Mesendoderm (in vitro differentiated cells): ENCODE results near the gene PLEKHG4B.

ENCODE experiments used
- DNase-seq: peaks from one replicate; pipeline ENCODE4 v3.0.0; 2013
- H2AK5ac ChIP-seq: 2 replicates; pipeline ENCODE4 v1.6.1; 2013; ENCODE audit warnings: low read length, inconsistent platforms
- H2BK120ac ChIP-seq: 2 replicates; pipeline ENCODE4 v1.6.1; 2013; ENCODE audit warnings: low read depth, mild to moderate bottlenecking, low read length, moderate library complexity, mixed read lengths
- H2BK15ac ChIP-seq: replicated peaks from 2 replicates; pipeline ENCODE4 v1.6.1; 2013; ENCODE audit warnings: low read depth, mild to moderate bottlenecking, moderate library complexity
- H2BK5ac ChIP-seq: 2 replicates; pipeline ENCODE4 v1.6.1; 2013; ENCODE audit warnings: low read length, inconsistent platforms
- H3K18ac ChIP-seq: 2 replicates; pipeline ENCODE4 v1.6.1; 2013; ENCODE audit warnings: mild to moderate bottlenecking, low read length, mixed read lengths
- H3K23ac ChIP-seq: one replicate; pipeline ENCODE4 v1.6.1; 2013; ENCODE audit warnings: low read length
- H3K27ac ChIP-seq: 2 replicates; pipeline ENCODE4 v1.5.1; 2013; ENCODE audit warnings: low read depth, mild to moderate bottlenecking, inconsistent platforms, low read length, moderate library complexity
- H3K27me3 ChIP-seq: 2 replicates; pipeline ENCODE4 v1.6.1; 2013; ENCODE audit warnings: low read length, control low read depth, mild to moderate bottlenecking, inconsistent platforms; ENCODE audit not compliant: insufficient read depth, poor library complexity
- H3K36me3 ChIP-seq: 2 replicates; pipeline ENCODE4 v1.6.1; 2013; ENCODE audit warnings: low read length, inconsistent platforms; ENCODE audit not compliant: control insufficient read depth, insufficient read depth
- H3K4ac ChIP-seq: one replicate; pipeline ENCODE4 v1.6.1; 2013; ENCODE audit warnings: low read depth, mild to moderate bottlenecking, low read length, moderate library complexity
- H3K4me1 ChIP-seq: 2 replicates; pipeline ENCODE4 v1.6.1; 2013; ENCODE audit warnings: low read depth, low read length, inconsistent platforms; ENCODE audit not compliant: control insufficient read depth
- H3K4me2 ChIP-seq: 2 replicates; pipeline ENCODE4 v1.6.1; 2013; ENCODE audit warnings: low read length
- H3K4me3 ChIP-seq: 2 replicates; pipeline ENCODE4 v1.5.1; 2013; ENCODE audit warnings: mild to moderate bottlenecking, low read length
- H3K56ac ChIP-seq: one replicate; pipeline ENCODE4 v1.6.1; 2013; ENCODE audit warnings: low read length
- H3K79me1 ChIP-seq: 2 replicates; pipeline ENCODE4 v1.6.1; 2013; ENCODE audit warnings: low read length, inconsistent platforms
- H3K79me2 ChIP-seq: 2 replicates; pipeline ENCODE4 v1.6.1; 2013; ENCODE audit warnings: mild to moderate bottlenecking, low read length; ENCODE audit not compliant: control insufficient read depth, insufficient read depth
- H3K9ac ChIP-seq: 2 replicates; pipeline ENCODE4 v1.6.1; 2013; ENCODE audit warnings: low read length, inconsistent platforms
- H4K5ac ChIP-seq: one replicate; pipeline ENCODE4 v1.6.1; 2013; ENCODE audit warnings: low read length
- H4K8ac ChIP-seq: one replicate; pipeline ENCODE4 v1.6.1; 2013; ENCODE audit warnings: low read depth, mild to moderate bottlenecking, control low read depth, low read length, moderate library complexity
- WGBS: extraction: QIAGEN DNeasy Blood & Tissue Kit; methylation state at CpG from one replicate; pipeline ENCODE4 v1.1.7; 2013; ENCODE audit warnings: low lambda C conversion rate, missing lambda C conversion rate; ENCODE audit not compliant: insufficient coverage; ENCODE audit errors: extremely low coverage; 5-methylcytosine and 5-hydroxymethylcytosine counted together

PLEKHG4B gene

DNA sequence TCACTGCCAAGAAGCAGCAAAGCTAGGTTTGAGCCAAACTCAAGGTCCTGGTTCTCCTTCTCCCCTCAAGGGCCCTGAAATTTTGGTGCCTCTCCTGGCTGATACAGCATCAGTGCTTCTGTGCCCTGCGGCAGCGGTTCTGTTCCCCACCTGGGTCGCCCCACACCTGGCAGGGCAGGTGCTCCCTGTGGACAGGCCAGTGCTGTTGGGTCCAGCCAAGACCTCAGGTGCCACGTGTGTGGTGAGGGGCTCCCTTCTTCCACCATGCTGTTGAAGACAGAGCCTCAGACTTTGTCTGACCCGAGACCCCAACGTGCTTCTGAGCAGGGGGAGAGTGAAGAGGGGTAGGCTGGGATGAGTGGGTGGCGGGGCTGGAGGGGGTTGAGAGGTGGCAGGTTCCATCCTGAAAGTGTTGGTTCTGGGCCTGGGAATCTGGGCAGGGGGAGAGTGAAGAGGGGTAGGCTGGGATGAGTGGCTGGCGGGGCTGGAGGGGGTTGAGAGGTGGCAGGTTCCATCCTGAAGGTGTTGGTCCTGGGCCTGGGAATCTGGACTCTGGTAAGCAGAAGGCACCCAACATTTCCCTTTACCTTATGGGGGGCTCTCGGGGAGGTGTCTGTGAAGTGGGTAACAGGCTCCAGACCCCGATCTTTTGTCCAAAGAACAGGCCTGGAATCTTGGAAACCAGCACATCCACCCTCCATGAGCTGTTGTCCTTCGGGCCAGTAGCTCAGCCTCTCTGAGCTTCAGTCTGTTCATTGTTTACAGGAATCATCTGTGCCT lies 2.3 kb downstream of the PLEKHG4B start:
- H3K79me2 ChIP-seq = peaks cover 26% of the 10 kb centered on the region
- H3K23ac ChIP-seq = no peak overlapping the region
- no peak overlapping the region for H3K56ac ChIP-seq
- H3K4me2 ChIP-seq = no peak overlapping the region
- H3K18ac ChIP-seq = no peak overlapping the region
- H3K79me1 ChIP-seq = peaks cover 17% of the 10 kb centered on the region
- no peak overlapping the region for H3K27ac ChIP-seq
- H4K8ac ChIP-seq = no peak overlapping the region
- H3K4me1 ChIP-seq = peaks cover 4% of the 10 kb centered on the region
- no peak for DNase-seq
- H3K36me3 ChIP-seq = peaks cover 2% of the 10 kb centered on the region
- no peak overlapping the region for H2BK15ac ChIP-seq
- no peak overlapping the region for H3K4ac ChIP-seq
- H3K9ac ChIP-seq = no peak overlapping the region
- H2BK120ac ChIP-seq = no peak overlapping the region
- no CpG with 5 or more reads among the region's 11 CpGs for WGBS
- no peak overlapping the region for H2AK5ac ChIP-seq
- no peaks in the 10 kb centered on the region for H3K27me3 ChIP-seq
- no peak overlapping the region for H2BK5ac ChIP-seq
- no peak overlapping the region for H3K4me3 ChIP-seq
- H4K5ac ChIP-seq = no peak overlapping the region

DNA sequence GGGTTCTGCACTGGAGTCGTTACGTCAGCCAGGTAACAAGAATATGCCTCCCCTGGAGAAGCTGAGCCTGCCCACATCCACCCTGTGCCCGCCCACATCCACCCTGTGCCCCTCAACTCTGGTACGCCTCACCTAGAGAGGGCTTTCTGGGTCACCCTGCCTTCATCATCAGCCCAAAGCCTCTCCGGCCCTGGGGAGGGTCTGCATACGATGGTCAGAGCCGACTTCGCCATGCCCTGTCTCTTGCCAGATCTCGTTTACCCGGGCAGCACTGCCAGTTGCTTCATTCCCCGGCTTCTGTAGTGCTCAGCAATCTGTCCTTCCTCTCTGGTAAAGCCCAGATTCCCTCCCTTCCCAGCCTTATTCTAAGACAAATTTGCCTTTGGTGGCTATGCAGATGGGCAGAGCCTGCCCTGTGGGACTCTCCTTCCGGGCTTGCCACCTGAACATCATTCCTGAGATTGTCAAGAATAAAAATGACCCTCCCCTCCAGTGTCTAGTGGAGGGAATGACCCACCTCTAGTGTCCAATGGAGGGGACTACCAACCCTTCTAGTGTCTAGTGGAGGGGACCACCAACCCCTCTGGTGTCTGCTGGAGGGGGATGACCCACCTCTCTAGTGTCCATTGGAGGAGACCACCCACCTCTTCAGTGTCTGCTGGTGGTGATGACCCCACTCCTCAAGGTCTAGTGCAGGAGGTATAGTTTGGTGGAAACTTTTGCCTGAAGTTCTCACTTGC lies 3.4 kb downstream of the PLEKHG4B start:
- no peak overlapping the region for H3K4me2 ChIP-seq
- H2AK5ac ChIP-seq = no peak overlapping the region
- no peaks in the 10 kb centered on the region for H3K27me3 ChIP-seq
- H3K9ac ChIP-seq = no peak overlapping the region
- H3K56ac ChIP-seq = no peak overlapping the region
- H2BK15ac ChIP-seq = no peak overlapping the region
- H3K18ac ChIP-seq = no peak overlapping the region
- peaks cover 17% of the 10 kb centered on the region for H3K79me1 ChIP-seq
- no peak overlapping the region for H3K4me3 ChIP-seq
- peaks cover 26% of the 10 kb centered on the region for H3K79me2 ChIP-seq
- peaks cover 2% of the 10 kb centered on the region for H3K36me3 ChIP-seq
- H2BK5ac ChIP-seq = no peak overlapping the region
- peaks cover 4% of the 10 kb centered on the region for H3K4me1 ChIP-seq
- no peak overlapping the region for H3K4ac ChIP-seq
- no peak overlapping the region for H4K5ac ChIP-seq
- DNase-seq = no peak
- H3K27ac ChIP-seq = no peak overlapping the region
- H4K8ac ChIP-seq = no peak overlapping the region
- WGBS = no CpG with 5 or more reads among the region's 12 CpGs
- H3K23ac ChIP-seq = no peak overlapping the region
- no peak overlapping the region for H2BK120ac ChIP-seq

DNA sequence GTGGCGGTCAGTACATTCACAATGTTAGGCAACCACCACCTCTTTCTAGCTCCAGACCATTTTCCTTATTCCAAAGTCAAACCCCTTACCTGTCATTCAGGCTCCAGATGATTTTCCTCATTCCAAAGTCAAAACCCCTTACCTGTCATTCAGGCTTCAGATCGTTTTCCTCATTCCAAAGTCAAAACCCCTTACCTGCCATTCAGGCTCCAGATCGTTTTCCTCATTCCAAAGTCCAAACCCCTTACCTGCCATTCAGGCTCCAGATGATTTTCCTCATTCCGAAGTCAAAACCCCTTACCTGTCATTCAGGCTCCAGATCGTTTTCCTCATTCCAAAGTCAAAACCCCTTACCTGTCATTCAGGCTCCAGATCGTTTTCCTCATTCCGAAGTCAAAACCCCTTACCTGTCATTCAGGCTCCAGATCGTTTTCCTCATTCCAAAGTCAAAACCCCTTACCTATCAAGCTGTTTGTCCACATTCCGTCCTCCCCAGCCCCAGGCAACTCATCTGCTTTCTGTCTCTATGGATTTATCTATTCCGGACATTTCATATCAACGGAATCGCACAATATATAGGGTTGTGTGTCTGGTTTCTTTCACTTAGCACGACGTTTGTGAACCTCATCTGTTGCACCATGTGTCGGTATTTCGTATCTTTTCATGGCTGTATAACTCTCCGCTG lies 5.2 kb downstream of the PLEKHG4B start:
- Histone ChIP-seq H3K9ac (no peak overlapping the region), H3K4me1 (peaks cover 2% of the 10 kb centered on the region), H3K36me3 (peaks cover 2% of the 10 kb centered on the region), H2AK5ac (no peak overlapping the region), H2BK120ac (no peak overlapping the region), H3K79me2 (peaks cover 26% of the 10 kb centered on the region), H2BK5ac (no peak overlapping the region), H3K27ac (no peak overlapping the region), H3K4me3 (no peak overlapping the region), H3K79me1 (peaks cover 17% of the 10 kb centered on the region), H3K4me2 (no peak overlapping the region), H4K8ac (no peak overlapping the region), H4K5ac (no peak overlapping the region), H3K23ac (no peak overlapping the region), H3K4ac (no peak overlapping the region), H2BK15ac (no peak overlapping the region), H3K56ac (no peak overlapping the region), H3K27me3 (no peaks in the 10 kb centered on the region), H3K18ac (no peak overlapping the region)
- no peak for DNase-seq
- WGBS = no CpG with 5 or more reads among the region's 17 CpGs

DNA sequence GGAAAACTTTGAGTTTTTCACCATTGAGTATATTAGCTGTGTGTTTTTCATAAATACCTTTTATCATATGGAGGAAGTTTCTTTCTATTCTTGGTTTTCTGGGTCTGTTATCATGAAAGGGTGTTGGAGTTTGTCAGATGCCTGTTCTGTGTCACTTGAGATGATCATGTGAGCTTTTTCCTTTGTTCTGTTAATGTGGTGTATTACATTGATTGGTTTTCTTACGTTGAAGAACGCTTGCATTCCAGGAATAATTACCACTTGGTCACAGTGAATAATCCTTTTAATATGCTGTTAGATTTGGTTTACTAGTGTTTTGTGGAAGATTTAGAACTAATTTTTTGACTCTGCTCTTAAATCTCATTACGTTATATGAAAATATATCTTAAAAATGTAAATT lies 7.8 kb downstream of the PLEKHG4B start:
- Histone ChIP-seq H4K8ac (no peak overlapping the region), H4K5ac (no peak overlapping the region), H2BK5ac (no peak overlapping the region), H3K18ac (no peak overlapping the region), H3K56ac (no peak overlapping the region), H3K9ac (no peak overlapping the region), H3K4me1 (no peaks in the 10 kb centered on the region), H2AK5ac (no peak overlapping the region), H3K4ac (no peak overlapping the region), H3K27me3 (no peaks in the 10 kb centered on the region), H3K79me2 (peaks cover 7% of the 10 kb centered on the region), H3K23ac (no peak overlapping the region), H3K4me2 (no peak overlapping the region), H2BK15ac (no peak overlapping the region), H3K27ac (no peak overlapping the region), H3K36me3 (peaks cover 2% of the 10 kb centered on the region), H3K4me3 (no peak overlapping the region), H2BK120ac (no peak overlapping the region), H3K79me1 (peaks cover 12% of the 10 kb centered on the region)
- WGBS = no CpG with 5 or more reads among the region's 3 CpGs
- peak; percentile 37 for DNase-seq

- Histone ChIP-seq H3K79me1 (peaks cover 21% of the 10 kb centered on the region), H3K4me1 (no peaks in the 10 kb centered on the region), H3K79me2 (peaks cover 22% of the 10 kb centered on the region), H3K18ac (no peak overlapping the region), H2BK5ac (no peak overlapping the region), H3K56ac (no peak overlapping the region), H2BK15ac (no peak overlapping the region), H3K9ac (no peak overlapping the region), H4K8ac (no peak overlapping the region), H3K36me3 (peaks cover under 1% of the 10 kb centered on the region), H2BK120ac (no peak overlapping the region), H2AK5ac (no peak overlapping the region), H3K27me3 (no peaks in the 10 kb centered on the region), H3K27ac (no peak overlapping the region), H3K4me2 (no peak overlapping the region), H3K4me3 (no peak overlapping the region), H3K4ac (no peak overlapping the region), H3K23ac (no peak overlapping the region), H4K5ac (no peak overlapping the region)
- no CpG with 5 or more reads among the region's 15 CpGs for WGBS
- no peak for DNase-seq
These were observed 10.6 kb downstream of the PLEKHG4B start for GRCh38 chr5:102411-103043.
